ENCODE data around the gene ADA. TPM values are rescaled to one million over a fixed set of nuclear protein-coding genes. Genes with fewer than 3 reads are reported as not detected.

Gene ADA
- total RNA-seq, 1 experiment from 2014 or later: 5.1 TPM

DNA sequence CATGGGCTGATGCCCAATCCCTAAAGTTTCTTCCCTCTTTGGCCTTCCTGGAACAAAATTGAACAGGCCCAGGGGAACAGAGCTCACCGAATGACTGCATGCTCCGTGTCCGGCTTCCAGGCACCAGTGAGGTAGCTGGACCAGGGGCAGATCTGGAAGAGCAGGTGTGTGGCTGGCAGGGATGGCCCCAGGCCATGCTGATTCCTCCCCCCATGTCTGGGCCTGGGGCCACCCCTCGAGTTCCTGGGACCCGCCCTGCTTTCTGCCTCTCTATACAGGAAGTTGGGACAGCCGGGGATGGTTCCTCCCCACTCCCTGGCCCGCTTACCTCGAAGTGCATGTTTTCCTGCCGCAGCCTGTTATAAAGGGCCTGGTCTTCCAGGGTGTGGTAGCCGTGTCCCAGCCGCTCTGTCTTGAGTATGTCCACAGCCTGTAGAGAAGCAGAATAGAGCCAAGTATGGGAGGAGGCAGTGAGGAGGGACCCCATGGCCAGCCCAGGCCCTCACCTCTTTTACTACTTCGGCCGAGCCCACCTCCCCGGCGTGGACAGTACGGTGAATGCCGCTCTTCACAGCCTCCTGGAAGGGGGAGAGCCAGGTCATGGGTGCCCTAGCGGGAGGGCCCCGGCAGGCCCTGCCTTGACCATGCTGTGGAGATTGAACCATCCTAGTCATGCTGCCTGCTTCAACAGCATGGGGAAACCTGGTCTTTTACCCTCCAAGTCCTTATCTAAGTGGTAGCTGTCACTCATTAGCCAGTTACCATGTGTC is 28.8 kb downstream of the ADA start:
- Mint-ChIP-seq H3K36me3 (ENCODE audit: insufficient read depth, unreplicated experiment) (peaks cover 41% of the 10 kb centered on the region), H3K27ac (ENCODE audit: low read depth, unreplicated experiment) (no peak overlapping the region), H3K4me3 (ENCODE audit: unreplicated experiment) (no peak overlapping the region), H3K9me3 (ENCODE audit: unreplicated experiment) (no peaks in the 10 kb centered on the region), H3K4me1 (ENCODE audit: insufficient read depth, unreplicated experiment) (no peaks in the 10 kb centered on the region), H3K27me3 (ENCODE audit: insufficient read depth, unreplicated experiment) (no peaks in the 10 kb centered on the region)
- BruUV-seq (replicated peaks): no TSS peak
- intact Hi-C loops (cut with micrococcal nuclease): no loop called here
- TF ChIP-seq, protein P1, sequence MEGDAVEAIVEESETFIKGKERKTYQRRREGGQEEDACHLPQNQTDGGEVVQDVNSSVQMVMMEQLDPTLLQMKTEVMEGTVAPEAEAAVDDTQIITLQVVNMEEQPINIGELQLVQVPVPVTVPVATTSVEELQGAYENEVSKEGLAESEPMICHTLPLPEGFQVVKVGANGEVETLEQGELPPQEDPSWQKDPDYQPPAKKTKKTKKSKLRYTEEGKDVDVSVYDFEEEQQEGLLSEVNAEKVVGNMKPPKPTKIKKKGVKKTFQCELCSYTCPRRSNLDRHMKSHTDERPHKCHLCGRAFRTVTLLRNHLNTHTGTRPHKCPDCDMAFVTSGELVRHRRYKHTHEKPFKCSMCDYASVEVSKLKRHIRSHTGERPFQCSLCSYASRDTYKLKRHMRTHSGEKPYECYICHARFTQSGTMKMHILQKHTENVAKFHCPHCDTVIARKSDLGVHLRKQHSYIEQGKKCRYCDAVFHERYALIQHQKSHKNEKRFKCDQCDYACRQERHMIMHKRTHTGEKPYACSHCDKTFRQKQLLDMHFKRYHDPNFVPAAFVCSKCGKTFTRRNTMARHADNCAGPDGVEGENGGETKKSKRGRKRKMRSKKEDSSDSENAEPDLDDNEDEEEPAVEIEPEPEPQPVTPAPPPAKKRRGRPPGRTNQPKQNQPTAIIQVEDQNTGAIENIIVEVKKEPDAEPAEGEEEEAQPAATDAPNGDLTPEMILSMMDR (IDR thresholded peaks at IDR 0.05; ENCODE audit: unreplicated experiment): no peak
- ChIA-PET POLR2A (interaction anchor here (1.1 kb wide), 1 partner anchor 147 kb away, joined by 5 read pairs; the partner anchor contains the start of gene TTPAL), CTCF (interaction anchor here (0.5 to 1.4 kb wide), 5 partner anchors 12 to 238 kb away, joined by 3 to 8 read pairs (median 3); no protein-coding TSS in a partner anchor)
- no peak for DNase-seq (ENCODE audit: unreplicated experiment)

DNA sequence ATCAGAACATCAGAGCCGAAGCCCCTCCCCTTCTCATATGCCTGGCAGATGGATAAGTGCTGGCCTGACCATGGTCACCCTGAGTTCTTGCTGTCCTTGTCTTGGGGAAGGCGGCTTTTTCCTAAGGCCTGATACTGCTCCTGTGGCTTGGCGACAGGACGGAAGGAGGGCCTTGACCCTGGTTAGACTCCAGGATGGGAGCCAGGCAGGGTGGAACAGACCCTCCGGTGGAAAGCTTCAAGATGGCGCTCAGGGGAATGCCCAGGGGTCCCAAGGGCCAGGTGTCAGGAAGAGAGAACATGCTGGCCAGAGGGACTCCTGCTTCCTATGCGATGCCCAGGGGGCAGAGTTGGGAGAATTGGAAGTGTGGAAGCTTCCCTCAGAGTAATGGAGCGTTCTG is 29.6 kb downstream of the ADA start:
- DNase-seq (ENCODE audit: unreplicated experiment): no peak
- peaks cover 43% of the 10 kb centered on the region for H3K36me3 Mint-ChIP-seq (ENCODE audit: insufficient read depth, unreplicated experiment)
- no peaks in the 10 kb centered on the region for H3K27me3 Mint-ChIP-seq (ENCODE audit: insufficient read depth, unreplicated experiment)
- no peaks in the 10 kb centered on the region for H3K4me1 Mint-ChIP-seq (ENCODE audit: insufficient read depth, unreplicated experiment)
- ChIA-PET POLR2A (no interaction called here), CTCF (interaction anchor here (1.3 to 1.5 kb wide), 3 partner anchors 11 to 237 kb away, joined by 3 to 8 read pairs (median 5); no protein-coding TSS in a partner anchor)
- H3K9me3 Mint-ChIP-seq (ENCODE audit: unreplicated experiment): no peaks in the 10 kb centered on the region
- H3K4me3 Mint-ChIP-seq (ENCODE audit: unreplicated experiment): no peak overlapping the region
- TF ChIP-seq, protein P1 (IDR thresholded peaks at IDR 0.05; ENCODE audit: unreplicated experiment): no peak
- intact Hi-C loops (cut with micrococcal nuclease): no loop called here
- no peak overlapping the region for H3K27ac Mint-ChIP-seq (ENCODE audit: low read depth, unreplicated experiment)
- no TSS peak for BruUV-seq (replicated peaks)

DNA sequence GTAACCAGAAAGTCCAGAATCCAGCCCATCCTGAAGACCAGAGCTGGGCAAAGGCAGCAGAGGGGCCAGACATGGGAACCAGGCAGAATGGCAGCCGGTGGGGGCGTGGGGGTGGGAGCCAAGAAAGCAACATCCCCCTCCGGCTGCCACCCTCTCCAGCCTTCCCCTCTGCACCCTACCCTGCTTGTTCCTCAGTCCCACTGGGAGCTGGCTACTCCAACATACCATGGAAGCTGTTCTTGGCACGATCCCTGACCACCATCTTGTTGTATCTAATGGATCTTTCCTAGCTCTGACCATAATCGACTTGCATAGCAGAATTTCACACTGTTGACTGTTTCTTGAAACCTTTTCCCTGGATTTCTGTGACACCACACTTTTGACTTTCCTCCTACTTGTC is 30.2 kb downstream of the ADA start:
- no TSS peak for BruUV-seq (replicated peaks)
- POLR2A ChIA-PET: no interaction called here
- peaks cover 48% of the 10 kb centered on the region for H3K36me3 Mint-ChIP-seq (ENCODE audit: insufficient read depth, unreplicated experiment)

DNA sequence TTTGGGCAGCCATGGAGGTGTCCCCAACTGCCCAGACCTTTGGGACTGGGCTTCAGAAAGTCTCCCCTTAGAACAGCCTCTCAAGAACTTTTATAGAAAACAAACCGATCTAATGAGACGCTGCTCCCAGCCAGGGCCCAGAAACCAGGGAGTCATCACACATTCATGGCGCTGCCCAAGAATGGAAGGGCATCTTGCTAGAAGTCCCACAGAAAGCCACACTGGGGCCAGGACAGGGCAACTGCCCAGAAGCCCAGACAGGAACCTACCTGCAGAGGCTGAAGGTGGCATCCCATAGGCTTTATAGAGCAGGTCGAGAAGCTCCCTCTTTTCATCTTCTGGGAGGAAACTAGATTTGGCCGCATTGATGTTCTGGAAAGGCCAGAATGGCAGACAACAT is 31.5 kb downstream of the ADA start:
- POLR2A ChIA-PET: no interaction called here
- no peak for DNase-seq (ENCODE audit: unreplicated experiment)
- no peak overlapping the region for H3K4me3 Mint-ChIP-seq (ENCODE audit: unreplicated experiment)
- no peaks in the 10 kb centered on the region for H3K27me3 Mint-ChIP-seq (ENCODE audit: insufficient read depth, unreplicated experiment)
- TF ChIP-seq, protein P1 (IDR thresholded peaks at IDR 0.05; ENCODE audit: unreplicated experiment): no peak
- no peak overlapping the region for H3K27ac Mint-ChIP-seq (ENCODE audit: low read depth, unreplicated experiment)
- CTCF ChIA-PET: no interaction called here
- peaks cover 57% of the 10 kb centered on the region for H3K36me3 Mint-ChIP-seq (ENCODE audit: insufficient read depth, unreplicated experiment)
- H3K9me3 Mint-ChIP-seq (ENCODE audit: unreplicated experiment): no peaks in the 10 kb centered on the region
- no TSS peak for BruUV-seq (replicated peaks)
- H3K4me1 Mint-ChIP-seq (ENCODE audit: insufficient read depth, unreplicated experiment): no peaks in the 10 kb centered on the region
- intact Hi-C loops (cut with micrococcal nuclease): no loop called here

More for the DNA sequence above, 30.2 kb downstream of the ADA start:
- Mint-ChIP-seq H3K4me3 (ENCODE audit: unreplicated experiment) (no peak overlapping the region), H3K9me3 (ENCODE audit: unreplicated experiment) (no peaks in the 10 kb centered on the region), H3K4me1 (ENCODE audit: insufficient read depth, unreplicated experiment) (no peaks in the 10 kb centered on the region), H3K27ac (ENCODE audit: low read depth, unreplicated experiment) (no peak overlapping the region), H3K27me3 (ENCODE audit: insufficient read depth, unreplicated experiment) (no peaks in the 10 kb centered on the region)
- DNase-seq (ENCODE audit: unreplicated experiment): no peak
- CTCF ChIA-PET: interaction anchor here (1.5 kb wide), 1 partner anchor 11 kb away, joined by 5 read pairs; no protein-coding TSS in a partner anchor
- TF ChIP-seq, protein P1 (IDR thresholded peaks at IDR 0.05; ENCODE audit: unreplicated experiment): no peak
- intact Hi-C loops (cut with micrococcal nuclease): no loop called here

Data from MCF 10A (cell line).